ENCODE results near the gene PMAIP1.

Gene PMAIP1

DNA sequence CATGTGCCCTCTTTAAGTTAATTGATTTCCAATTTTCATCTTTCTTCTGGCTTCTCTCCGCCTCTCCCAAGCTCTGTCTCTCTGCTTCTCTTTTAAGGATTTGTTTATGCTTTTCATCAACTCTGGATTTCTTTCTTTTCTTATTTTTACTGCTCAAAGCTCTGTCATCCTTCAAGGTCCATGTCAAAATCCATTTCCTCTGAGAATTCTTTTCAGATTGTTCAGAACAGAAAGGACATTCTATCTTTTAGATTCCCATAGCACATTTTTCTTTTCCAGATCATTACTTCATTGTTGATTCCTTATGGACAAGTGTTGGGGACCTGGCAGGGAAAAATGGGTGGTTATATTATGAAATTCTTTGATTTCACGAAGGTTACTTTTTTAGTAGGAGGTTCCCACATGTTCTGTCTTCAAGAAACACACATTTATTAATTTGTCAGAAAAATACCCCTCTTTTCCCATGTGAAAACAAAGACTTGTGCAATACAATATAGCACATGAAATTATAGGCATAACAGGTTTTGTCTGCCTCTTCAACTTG is 12.3 kb downstream of the PMAIP1 start:
- no peak for DNase-seq (ENCODE audit: low read depth in 2 of 2)

DNA sequence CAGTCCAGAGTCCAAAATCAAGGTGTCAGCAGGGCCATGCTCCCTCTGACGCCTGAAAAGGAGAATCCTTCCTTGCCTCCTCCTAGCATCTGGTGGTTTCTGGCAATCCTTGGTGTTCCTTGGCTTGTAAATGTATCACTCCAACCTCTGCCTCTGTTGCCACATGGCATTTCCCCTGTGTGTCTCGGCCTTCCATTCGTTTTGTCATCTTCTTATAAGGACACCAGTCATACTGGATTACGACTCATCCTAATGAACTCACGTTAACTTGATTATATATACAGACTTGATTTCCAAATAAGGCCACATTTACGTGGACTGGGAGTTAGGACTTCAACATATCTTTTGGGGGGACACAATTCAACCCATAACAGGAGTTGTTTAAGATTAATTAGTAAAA is 15.8 kb downstream of the PMAIP1 start:
- DNase-seq (ENCODE audit: low read depth in 2 of 2), result no peak

DNA sequence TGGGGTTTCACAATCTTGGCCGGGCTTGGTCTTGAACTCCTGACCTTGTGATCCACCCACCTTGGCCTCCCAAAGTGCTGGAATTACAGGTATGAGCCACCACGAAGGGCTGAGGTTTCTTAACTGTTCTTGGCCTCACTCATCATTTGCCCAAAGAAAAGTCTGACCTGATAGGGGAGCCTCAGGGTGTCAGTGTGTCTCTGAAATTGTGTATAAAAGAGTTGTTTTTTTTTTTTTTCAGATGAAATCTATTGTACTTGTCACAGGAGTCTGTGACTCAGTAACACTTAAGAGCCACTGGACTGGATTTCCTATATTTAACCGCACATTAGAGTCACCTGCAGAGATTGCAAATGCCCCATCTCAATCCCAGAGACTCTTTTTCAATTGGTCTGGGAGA is 16.9 kb downstream of the PMAIP1 start:
- DNase-seq (ENCODE audit: low read depth in 2 of 2), result no peak

DNA sequence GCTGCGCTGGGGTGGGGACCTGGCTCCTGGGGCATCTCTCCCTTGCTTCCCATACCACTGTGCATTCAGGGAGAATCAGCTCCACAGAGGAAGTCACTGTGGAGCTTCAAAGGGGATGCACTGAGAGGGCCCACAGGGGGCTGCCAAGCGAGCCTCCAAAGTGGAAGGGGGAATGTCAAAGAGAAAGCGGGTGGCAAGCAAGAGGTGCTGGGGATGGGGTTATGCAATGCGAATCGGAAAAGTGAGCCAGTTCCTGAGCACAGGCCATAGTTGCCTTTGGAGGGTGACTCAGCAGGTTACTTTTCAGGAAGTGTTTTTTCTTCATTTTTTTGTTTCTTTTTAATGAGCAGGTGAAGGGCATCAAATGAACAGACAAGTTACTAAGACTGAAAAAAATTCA is 17.6 kb downstream of the PMAIP1 start:
- no peak for DNase-seq (ENCODE audit: low read depth in 2 of 2)

DNA sequence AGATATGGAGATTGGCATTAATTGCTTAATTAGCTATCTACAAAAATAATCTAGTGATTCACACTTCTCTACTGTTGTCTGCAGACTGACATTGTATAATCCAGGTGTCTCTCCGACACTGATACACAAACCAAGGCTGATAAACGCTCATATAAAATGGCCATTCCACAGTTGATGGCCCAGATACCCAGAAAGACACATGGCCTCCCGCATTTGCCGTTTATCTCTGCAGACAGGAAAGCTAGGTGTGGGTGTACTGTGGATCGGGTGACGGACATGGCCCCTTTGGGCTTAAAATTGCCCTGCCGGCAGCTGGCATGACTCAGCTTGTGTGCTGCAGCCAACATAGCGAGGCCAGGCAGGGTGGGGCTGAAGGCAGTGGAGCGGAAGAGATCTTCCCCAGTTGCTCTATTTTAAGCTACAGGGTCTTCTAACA is 18.5 kb downstream of the PMAIP1 start:
- no peak for DNase-seq (ENCODE audit: low read depth in 2 of 2)

DNA sequence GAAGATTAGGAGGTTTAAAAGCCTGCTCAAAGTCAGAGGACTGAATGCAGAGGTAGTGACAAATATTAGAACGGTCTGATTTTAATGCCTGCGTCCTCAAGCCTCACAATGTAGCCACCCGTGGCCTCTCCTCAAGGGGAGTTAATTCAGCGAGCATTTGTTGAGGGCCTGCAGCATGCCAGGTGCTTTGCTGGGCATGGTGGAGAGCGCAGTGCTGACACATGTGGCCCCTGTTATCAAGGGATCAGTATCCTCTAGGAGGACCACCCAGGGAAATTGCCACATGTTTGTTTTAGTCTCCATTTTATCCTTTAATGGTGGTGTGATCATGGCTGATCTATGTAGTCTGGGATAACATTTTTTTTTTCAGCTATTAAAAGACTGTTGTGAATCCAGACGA is 19.2 kb downstream of the PMAIP1 start:
- DNase-seq (ENCODE audit: low read depth in 2 of 2), result no peak

DNA sequence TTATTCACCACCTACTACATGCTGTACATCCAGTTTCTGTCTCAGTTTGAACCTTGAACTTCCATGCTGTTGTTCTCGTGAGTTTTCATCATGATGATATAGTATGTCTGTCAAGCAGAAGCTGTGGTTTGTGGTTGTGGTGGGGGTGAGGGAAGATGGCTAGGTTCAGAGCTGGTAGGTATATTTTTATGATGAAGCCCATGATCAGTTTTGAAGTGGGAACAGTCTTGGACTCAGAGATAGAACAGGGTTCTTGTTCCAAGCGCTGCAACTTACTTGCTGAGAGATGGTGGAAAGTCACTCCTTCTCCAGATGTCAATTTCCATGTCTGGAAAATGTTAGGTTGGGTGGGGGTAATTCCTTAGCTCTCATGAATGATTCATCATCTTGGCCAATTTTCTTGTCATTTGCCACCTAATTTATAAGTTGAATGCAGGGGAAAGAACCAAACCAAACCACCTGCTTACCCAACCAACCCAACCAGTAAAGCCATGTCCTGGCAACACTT is 21.6 kb downstream of the PMAIP1 start:
- DNase-seq (ENCODE audit: low read depth in 2 of 2), result no peak

DNA sequence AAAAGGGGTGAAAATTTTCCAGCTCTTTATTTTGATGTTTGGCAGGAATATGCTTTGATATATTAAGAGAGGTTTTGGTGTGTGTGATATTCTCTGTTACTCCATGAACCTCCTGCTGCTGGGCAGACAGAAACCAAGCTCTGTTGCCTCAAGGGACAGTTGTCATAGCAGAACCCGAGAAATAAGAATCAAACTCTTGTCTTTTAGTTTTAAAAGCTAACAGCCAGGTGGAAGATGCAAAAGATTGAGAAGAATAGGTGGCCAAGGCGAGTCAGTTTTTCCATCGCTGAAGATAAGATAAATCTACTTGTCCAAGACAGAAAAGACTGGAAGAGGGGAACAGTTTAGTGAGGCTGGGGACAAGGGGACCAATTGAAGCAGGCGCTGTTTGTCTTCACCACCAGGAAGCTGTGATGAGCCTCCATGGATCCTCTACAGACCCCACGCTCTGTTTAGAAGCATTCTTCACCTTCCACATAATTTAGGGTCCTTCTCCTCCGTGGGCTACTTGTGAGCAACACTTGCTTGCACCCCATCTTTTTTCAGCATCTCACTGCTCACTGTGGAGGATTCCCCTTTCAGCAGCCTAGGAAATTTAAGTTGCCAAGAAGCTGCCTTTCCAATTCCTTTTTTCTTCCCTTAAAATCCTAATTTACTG is 23.9 kb downstream of the PMAIP1 start:
- no peak for DNase-seq (ENCODE audit: low read depth in 2 of 2)

DNA sequence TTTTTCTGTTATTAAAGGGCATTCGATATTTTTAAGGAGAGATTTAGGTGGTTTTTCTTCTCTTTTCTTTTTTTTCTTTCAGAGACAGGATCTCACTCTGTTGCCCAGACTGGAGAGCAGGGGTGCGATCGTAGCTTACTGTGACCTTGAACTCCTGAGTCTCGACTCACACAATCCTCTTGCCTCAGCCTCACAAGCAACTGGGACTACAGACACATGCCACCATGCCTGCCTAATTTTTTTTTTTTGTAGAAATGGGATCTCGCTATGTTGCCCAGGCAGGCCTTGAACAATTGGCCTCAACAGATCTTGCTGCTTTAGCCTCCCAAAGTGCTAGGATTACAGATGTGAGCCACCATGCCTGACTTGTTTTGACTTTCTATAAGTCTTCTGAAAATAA is 26.3 kb downstream of the PMAIP1 start:
- DNase-seq (ENCODE audit: low read depth in 2 of 2), result no peak

DNA sequence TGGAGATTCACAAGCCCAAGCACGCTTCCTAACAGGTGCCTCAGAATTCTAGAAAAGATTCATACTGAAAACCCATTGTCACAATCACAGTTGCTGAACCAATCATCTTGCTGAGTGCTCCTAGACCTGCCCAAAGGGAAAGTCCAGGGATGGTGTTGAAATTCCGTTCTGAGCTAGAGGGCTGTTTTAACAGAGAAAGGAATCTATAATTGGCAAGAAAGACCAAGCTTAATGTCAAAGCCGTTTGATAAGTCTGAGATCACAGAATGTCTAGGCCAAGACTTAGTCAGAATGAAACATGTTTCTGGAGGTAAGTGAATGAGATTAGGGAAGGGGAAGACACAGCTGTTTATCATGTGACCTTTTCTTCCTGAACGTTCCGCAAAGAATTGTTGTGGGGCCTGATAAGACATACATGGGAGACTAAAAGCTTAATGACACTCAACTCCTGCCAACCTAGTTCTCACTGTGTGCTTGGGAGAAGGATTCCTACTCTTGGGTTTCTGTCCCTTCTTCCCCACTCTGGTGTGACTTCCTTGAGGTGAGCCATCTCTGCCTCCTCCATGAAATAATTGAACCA is 27.5 kb downstream of the PMAIP1 start:
- DNase-seq (ENCODE audit: low read depth in 2 of 2), result no peak

DNA sequence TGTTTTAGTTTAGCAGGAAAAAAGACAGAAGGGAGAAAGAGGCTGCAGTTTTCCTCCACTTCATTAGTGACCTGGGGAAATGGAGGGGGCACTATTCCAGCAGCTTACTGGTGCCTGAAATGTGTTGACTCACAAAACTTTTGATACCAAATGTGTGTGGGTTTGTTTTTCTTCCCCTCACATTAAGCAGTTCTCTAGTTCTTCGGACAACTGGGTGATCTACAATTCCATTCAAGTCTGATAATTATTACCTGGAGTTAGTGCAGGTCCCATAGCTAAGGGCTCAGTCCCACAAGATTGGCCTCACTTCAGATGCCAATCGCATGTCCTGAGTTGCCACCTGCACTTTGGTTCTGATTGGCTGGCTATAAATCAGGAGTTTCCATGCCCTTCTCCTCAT is 28.4 kb downstream of the PMAIP1 start:
- no peak for DNase-seq (ENCODE audit: low read depth in 2 of 2)

DNA sequence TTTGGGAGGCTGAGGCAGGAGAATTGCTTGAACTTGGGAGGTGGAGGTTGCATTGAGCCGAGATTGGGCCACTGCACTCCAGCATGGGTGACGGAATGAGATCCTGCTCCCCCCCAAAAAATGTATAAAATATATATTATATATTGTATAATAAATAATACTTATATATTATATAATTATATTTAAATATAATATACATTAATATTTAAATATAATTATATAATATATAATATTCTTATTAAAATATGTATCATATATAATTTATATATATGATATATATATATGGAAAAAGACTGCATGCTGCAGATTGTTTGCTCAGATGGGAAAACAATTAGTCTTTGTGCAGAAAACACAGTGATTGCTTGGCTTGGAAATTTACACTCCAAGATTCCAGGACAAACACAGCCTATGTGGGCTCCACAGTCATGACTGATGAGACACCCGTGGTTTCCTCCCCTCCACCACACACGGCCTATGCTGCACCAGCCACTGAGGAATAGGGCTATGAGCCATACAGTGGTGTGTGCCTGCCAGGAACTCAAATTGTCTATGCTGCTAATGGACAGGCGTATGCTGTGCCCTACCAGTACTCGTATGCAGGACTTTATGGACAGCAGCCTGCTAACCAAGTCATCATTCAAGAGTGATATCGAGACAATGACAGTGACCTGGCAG is 30.0 kb downstream of the PMAIP1 start:
- no peak for DNase-seq (ENCODE audit: low read depth in 2 of 2)

DNA sequence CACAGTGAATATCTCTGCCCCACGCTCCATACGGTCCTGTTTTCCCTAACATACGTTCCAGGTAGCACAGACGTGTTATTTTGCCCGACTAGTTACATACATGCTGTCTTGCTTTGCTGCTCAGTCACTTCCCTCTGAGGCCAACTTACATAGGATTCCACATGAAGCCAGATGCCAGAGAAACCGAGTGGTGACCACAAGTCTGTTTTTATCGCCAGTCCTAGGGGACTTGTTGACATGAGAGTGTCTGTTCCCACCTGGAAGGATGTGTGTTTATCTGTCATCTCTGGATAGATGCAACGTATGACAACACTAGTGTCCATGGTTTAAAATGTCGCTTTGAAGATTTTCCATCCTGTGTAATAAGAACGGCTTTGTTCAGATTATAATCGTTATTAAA is 32.6 kb downstream of the PMAIP1 start:
- DNase-seq (ENCODE audit: low read depth in 2 of 2), result no peak

DNA sequence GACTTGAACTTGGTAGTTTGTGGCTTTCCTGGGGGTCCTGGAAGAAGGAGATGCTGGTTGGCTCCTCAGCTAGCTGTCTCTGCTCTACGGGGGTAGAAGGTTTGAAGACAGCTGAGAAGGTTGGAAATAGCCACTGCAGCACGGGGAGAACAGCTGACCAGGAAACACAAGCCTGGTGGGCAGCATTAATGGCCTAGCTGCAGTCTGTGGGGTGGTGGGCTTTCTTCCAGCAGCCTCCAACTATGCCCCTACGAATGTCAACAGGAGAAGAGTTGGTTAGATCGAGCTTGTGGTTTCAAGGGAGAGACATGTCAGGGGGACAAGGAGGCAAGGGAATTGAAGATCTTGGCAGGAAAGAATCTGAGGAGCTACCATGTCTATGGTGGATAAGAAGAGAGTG is 38.9 kb downstream of the PMAIP1 start:
- DNase-seq (ENCODE audit: low read depth in 2 of 2), result no peak

DNA sequence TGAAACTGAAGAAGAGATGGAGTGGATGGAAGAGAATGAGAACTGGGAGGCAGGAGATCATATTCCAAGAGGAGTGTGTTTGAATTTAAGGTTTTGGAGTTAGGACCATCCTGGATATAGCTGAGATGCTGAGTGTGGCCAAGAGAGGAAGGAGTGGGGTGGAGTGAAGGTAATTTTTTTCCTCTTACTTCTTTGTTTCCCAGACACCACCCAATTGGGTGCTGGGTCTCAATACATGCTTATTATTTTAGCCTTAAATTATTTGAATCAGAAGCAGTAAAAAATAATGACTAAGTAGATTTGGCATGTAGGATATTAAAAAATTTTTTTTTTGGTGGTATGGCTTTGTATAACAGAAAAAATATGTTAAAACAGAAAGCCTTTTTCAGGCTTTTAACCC is 39.3 kb downstream of the PMAIP1 start:
- no peak for DNase-seq (ENCODE audit: low read depth in 2 of 2)

DNA sequence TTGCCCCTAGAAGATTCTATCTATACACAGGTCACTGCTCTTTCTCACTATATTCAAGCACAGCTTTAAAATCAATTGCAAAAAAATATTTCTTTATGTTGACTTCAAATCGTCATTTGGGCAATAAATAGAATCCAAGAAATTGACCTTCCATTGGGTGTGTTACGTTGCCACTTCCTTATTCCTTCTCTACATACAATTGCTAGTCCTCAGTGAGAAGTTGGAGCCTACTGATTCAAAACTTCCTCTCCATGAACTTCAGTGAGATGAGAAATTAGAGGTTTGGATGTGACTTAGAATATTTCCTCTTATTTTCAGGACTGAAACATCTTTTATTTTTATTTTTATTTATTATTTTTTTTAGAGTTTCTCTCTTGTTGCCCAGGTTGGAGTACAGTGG is 40.3 kb downstream of the PMAIP1 start:
- DNase-seq (ENCODE audit: low read depth in 2 of 2), result no peak

DNA sequence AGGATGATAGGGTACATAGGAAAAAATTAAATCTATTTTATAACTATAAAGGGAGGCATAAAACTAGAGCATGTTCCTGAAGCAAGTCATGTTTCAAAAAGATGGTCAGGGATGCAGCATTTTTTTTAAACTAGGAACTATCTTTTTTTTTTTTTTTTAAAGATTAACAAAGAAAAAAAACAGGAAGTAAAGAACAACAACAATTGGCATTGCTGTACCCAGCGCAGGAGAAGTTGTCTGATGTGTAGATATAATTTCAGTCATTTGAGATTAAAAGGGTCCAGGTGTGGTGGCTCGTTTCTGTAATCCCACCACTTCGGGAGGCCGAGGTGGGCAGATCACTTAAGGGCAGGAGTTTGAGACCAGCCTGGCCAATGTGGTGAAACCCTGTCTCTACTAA is 41.5 kb downstream of the PMAIP1 start:
- no peak for DNase-seq (ENCODE audit: low read depth in 2 of 2)

DNA sequence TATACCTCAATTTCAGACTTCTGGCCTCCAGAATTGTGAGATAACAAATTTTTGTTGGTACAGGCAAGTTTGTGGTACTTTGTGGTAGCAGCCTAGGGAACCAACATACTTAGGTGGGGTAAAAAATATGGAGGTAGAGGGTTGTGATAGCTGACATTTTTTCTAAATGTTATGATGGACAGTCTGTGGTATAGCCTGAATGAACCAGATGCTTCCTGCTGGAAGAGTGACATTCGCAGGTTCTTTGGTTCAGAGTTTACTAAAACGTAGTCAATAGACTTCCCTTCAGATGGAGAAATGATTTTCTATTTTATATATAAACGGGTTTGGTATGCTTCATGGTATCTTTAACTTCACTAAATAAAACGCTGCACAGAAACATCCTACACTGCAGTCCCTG is 42.8 kb downstream of the PMAIP1 start:
- no peak for DNase-seq (ENCODE audit: low read depth in 2 of 2)

DNA sequence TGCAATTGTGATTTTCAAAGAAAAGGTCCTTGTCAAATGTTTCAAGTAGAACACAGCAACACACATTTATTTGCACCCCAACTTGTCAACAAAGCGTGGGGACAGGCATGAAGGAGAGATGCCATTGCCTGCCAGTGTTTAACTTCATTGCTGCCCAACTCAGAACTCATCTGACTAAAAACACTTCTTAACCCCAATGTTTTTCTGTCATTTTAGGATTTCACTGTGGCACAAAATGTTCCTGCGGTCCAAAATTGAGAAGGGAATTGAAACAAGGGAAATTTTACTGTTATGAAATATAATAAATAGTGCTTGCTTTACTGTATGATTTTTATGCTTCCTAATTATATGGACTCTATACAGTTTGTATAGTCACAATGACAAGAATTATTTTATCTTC is 45.7 kb downstream of the PMAIP1 start:
- DNase-seq (ENCODE audit: low read depth in 2 of 2), result no peak

DNA sequence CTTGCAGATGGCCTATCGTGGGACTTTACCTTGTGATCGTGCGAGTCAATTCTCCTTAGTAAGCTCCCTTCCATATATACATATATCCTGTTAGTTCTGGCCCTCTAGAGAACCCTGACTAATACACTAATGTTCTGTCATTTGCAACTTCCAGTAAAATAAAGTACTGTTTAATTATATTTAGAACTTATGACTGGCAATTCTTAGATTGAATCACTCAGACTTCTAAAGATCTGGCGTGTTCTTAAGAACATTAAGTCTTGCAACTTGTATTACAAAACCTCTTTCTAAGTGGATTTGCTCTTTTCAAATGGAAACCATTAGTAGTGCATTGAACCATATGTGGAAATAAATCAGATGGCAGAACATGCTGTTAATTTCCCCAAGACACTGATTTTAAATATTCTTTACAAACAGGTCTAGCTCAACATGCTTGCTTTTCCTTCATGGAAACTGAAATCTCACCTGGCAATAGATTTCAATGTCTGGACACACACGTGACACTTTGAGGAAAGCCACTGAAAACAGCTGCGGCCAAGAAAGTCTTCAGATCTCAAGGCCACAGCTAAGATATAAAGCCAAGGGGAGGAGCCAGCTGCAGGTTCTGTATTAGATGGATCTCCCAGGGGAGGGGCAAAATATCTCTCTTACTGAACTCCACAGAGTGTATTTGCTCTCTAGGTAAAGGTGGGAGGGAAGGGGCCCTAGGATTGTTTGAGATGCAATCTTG is 50.6 kb downstream of the PMAIP1 start:
- peak; percentile 50 to 62 for DNase-seq (ENCODE audit: low read depth in 2 of 2)

DNA sequence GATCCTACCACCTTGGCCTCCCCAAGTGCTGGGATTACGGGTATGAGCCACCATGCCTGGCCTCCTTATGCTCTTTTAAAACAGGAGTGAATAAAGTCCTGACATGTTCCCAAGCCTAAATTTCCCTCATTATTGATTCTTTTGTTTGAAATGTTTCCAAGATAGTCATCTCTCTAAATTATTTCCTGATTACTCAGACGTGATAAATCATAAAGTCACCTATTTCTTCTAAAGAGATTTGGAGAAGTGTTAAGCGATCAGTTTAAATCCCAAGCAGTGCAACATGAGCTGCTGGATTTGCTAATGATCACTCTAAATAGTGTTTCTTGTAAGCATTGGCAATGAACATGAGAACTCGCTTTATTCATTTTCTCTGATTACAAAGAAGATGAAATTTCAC is 51.8 kb downstream of the PMAIP1 start:
- DNase-seq (ENCODE audit: low read depth in 2 of 2), result no peak

DNA sequence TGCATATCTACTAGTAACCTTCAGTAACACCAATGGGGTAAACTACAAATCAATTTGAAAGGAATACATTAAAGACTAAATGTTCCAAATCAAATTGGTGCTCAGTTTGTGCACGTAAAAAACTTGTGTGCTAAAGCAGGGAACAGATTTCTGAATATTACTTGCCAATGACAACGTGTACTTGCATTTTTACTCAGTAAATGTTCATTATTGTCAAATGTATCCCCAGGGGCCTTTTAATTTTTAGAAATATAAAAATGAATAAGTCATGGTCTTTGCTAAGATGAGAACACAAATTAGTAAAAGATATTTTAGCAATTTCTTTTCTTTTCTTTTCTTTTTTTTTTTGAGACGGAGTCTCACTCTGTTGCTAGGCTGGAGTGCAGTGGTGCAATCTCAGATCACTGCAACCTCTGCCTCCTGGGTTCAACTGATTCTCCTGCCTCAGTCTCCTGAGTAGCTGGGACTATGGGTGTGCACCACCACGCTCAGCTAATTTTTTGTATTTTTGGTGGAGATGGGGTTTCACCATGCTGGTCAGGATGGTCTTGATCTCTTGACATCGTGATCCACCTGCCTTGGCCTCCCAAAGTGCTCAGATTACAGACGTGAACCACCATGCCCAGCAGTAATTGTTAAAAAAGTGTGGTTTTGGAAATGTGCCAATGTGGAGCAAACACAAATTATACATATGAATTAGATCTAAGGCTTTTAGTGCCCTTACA is 52.6 kb downstream of the PMAIP1 start:
- no peak for DNase-seq (ENCODE audit: low read depth in 2 of 2)

Data from fibroblast of skin of left quadriceps (primary cell).